Lower leg skin (tissue), 3 donors: ENCODE data around the gene RIPOR2.

Experiments
- POLR2A ChIP-seq, 2 donors: fragments of 450-650 bp; IDR thresholded peaks; one replicate each; pipeline ENCODE4 v1.6.1; 2016 to 2017; ENCODE audit warnings: antibody characterized with exemption in 2 of 2, mild to moderate bottlenecking in 1 of 2, moderate library complexity in 1 of 2
- TF ChIP-seq, protein P1 (sequence below), 3 donors: fragments of 450-650 bp; IDR thresholded peaks; one replicate each; pipeline ENCODE4 v1.5.1; 2016; ENCODE audit warnings: antibody characterized with exemption in 3 of 3, mild to moderate bottlenecking in 3 of 3, moderate library complexity in 2 of 3

DNA sequence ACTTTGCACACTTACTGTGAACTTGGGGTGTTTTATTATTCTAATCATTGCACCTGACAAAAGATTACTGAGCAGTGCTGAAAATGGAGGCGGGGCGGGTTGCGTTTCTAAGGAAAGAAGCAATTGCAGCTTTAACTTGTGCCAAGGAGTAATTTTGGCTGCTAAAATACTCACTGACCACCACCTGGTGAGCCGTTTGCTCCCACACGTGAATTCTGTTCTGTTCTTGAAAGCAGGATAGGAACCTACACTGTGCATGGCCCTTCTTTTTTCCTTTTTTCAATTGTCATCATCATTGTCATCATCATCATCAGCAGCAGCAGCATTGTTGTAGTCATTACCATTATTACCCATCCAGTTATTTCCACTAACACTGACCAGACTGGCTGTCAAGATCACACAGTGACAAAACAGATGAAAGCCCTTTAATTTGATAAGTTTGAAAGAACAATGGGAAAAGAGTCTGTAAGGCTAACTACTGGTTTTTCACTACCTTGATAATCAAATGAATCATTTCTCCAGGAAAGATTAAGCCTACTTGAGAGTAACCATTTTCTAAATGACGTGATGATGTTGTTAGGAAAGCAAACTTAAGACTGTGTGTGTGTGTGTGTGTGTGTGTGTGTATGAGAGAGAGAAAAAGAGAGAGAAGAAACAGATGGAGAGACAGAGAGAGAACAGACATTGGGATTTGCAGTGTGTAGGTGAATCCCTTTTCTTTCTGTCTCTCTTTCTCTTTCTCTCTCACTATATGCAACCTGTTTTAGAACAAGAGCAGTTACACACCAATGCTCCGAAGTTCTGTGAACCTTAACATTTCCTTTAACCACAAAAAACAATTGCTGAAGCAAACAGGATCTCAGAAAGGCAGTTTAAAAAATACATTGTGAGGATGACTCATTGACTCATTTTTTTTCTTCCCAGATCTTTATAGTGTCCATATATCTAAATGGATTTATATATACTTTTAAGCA, 3.8 kb downstream of the RIPOR2 start:
- TF ChIP-seq, protein P1, sequence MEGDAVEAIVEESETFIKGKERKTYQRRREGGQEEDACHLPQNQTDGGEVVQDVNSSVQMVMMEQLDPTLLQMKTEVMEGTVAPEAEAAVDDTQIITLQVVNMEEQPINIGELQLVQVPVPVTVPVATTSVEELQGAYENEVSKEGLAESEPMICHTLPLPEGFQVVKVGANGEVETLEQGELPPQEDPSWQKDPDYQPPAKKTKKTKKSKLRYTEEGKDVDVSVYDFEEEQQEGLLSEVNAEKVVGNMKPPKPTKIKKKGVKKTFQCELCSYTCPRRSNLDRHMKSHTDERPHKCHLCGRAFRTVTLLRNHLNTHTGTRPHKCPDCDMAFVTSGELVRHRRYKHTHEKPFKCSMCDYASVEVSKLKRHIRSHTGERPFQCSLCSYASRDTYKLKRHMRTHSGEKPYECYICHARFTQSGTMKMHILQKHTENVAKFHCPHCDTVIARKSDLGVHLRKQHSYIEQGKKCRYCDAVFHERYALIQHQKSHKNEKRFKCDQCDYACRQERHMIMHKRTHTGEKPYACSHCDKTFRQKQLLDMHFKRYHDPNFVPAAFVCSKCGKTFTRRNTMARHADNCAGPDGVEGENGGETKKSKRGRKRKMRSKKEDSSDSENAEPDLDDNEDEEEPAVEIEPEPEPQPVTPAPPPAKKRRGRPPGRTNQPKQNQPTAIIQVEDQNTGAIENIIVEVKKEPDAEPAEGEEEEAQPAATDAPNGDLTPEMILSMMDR (IDR thresholded peaks at IDR 0.05), result no peak
- no peak for TF ChIP-seq POLR2A (IDR thresholded peaks at IDR 0.05)
